ENCODE results near the gene CEP295NL.
A peak's percentile ranks its signal among the peaks of the same experiment; 100 is the strongest.

CEP295NL gene

GRCh38 chr17:78929908-78930775, 27.1 kb upstream of the CEP295NL start:
- Histone ChIP-seq H3K27me3 (ENCODE audit: control insufficient read depth in 1 of 2, insufficient read depth in 1 of 2, low read length in 2 of 2) (no peaks in the 10 kb centered on the region), H4K91ac (ENCODE audit: low read length) (peak overlapping the region; percentile 77), H3K9me3 (ENCODE audit: control insufficient read depth, low read length) (no peaks in the 10 kb centered on the region), H2AFZ (ENCODE audit: low read depth, low read length) (no peak overlapping the region), H2BK5ac (ENCODE audit: low read depth, low read length, poor library complexity, severe bottlenecking) (no peak overlapping the region), H3K4me2 (ENCODE audit: low read length, poor library complexity, severe bottlenecking) (no peak overlapping the region), H3K14ac (ENCODE audit: low read length in 2 of 2) (no peak overlapping the region), H3K18ac (ENCODE audit: low read depth in 1 of 2, low read length in 2 of 2) (no peak overlapping the region), H3K79me1 (replicated peaks; ENCODE audit: low read length, poor library complexity, severe bottlenecking) (no peaks in the 10 kb centered on the region), H3K4me3 (ENCODE audit: insufficient read depth in 1 of 2, low read depth in 1 of 2, low read length in 2 of 2) (no peak overlapping the region), H2BK15ac (ENCODE audit: low read depth, poor library complexity, severe bottlenecking) (no peak overlapping the region), H2BK120ac (ENCODE audit: low read depth, low read length) (no peak overlapping the region), H3K36me3 (ENCODE audit: control insufficient read depth in 1 of 2, insufficient read depth in 2 of 2, low read depth in 1 of 2, low read length in 2 of 2) (no peaks in the 10 kb centered on the region), H2BK12ac (ENCODE audit: low read length in 2 of 2) (peak overlapping the region in 1 of 2 experiments; percentile 89), H3K4me1 (ENCODE audit: control insufficient read depth, insufficient read depth, low read depth, low read length) (peaks cover 36% of the 10 kb centered on the region), H4K8ac (ENCODE audit: low read length) (no peak overlapping the region), H3K27ac (ENCODE audit: low read length, poor library complexity, severe bottlenecking) (no peak overlapping the region), H3K9ac (ENCODE audit: low read length) (no peak overlapping the region), H2AK5ac (ENCODE audit: low read length, severe bottlenecking) (peak overlapping the region; percentile 68), H3K4ac (ENCODE audit: low read depth in 1 of 2, low read length in 2 of 2) (no peak overlapping the region), H3K23ac (ENCODE audit: low read length in 2 of 2) (peak overlapping the region in 1 of 2 experiments; percentile 14)
- WGBS: 88% methylated on average over 31 of the region's 31 CpGs
- no peak for DNase-seq

GRCh38 chr17:78925662-78926555, 22.9 kb upstream of the CEP295NL start:
- H3K4me3 ChIP-seq (ENCODE audit: insufficient read depth in 1 of 2, low read depth in 1 of 2, low read length in 2 of 2): peak overlapping the region; percentile 75 to 77
- peak overlapping the region; percentile 63 for H4K8ac ChIP-seq (ENCODE audit: low read length)
- peak; percentile 55 for DNase-seq
- H3K36me3 ChIP-seq (ENCODE audit: control insufficient read depth in 1 of 2, insufficient read depth in 2 of 2, low read depth in 1 of 2, low read length in 2 of 2): peaks cover 6 to 8% of the 10 kb centered on the region in 2 experiments
- peak overlapping the region; percentile 69 to 91 for H3K18ac ChIP-seq (ENCODE audit: low read depth in 1 of 2, low read length in 2 of 2)
- WGBS: 37% methylated on average over 33 of the region's 33 CpGs
- peak overlapping the region in 1 of 2 experiments; percentile 86 for H3K23ac ChIP-seq (ENCODE audit: low read length in 2 of 2)
- peak overlapping the region; percentile 49 to 66 for H3K4ac ChIP-seq (ENCODE audit: low read depth in 1 of 2, low read length in 2 of 2)
- H3K14ac ChIP-seq (ENCODE audit: low read length in 2 of 2): peak overlapping the region in 1 of 2 experiments; percentile 96
- peak overlapping the region; percentile 91 for H3K4me2 ChIP-seq (ENCODE audit: low read length, poor library complexity, severe bottlenecking)
- H2AFZ ChIP-seq (ENCODE audit: low read depth, low read length): peak overlapping the region; percentile 90
- peak overlapping the region; percentile 91 for H4K91ac ChIP-seq (ENCODE audit: low read length)
- no peaks in the 10 kb centered on the region for H3K27me3 ChIP-seq (ENCODE audit: control insufficient read depth in 1 of 2, insufficient read depth in 1 of 2, low read length in 2 of 2)
- H2BK15ac ChIP-seq (ENCODE audit: low read depth, poor library complexity, severe bottlenecking): peak overlapping the region; percentile 15
- no peaks in the 10 kb centered on the region for H3K9me3 ChIP-seq (ENCODE audit: control insufficient read depth, low read length)
- peaks cover 32% of the 10 kb centered on the region for H3K4me1 ChIP-seq (ENCODE audit: control insufficient read depth, insufficient read depth, low read depth, low read length)
- H2BK120ac ChIP-seq (ENCODE audit: low read depth, low read length): peak overlapping the region; percentile 50
- H3K9ac ChIP-seq (ENCODE audit: low read length): peak overlapping the region; percentile 89
- no peaks in the 10 kb centered on the region for H3K79me1 ChIP-seq (replicated peaks; ENCODE audit: low read length, poor library complexity, severe bottlenecking)
- H3K27ac ChIP-seq (ENCODE audit: low read length, poor library complexity, severe bottlenecking): peak overlapping the region; percentile 53
- peak overlapping the region; percentile 54 for H2AK5ac ChIP-seq (ENCODE audit: low read length, severe bottlenecking)
- peak overlapping the region; percentile 57 for H2BK5ac ChIP-seq (ENCODE audit: low read depth, low read length, poor library complexity, severe bottlenecking)
- H2BK12ac ChIP-seq (ENCODE audit: low read length in 2 of 2): peak overlapping the region in 1 of 2 experiments; percentile 95

GRCh38 chr17:78925234-78925633, 22.2 kb upstream of the CEP295NL start, which contains the start of gene TIMP2:
Gene TIMP2, minus strand, starts transcription at chr17:78925387. Its CDS starts 299 bp downstream, at chr17:78925088.
- Histone ChIP-seq H4K91ac (ENCODE audit: low read length) (peak within 1 kb of the TSS; percentile 91), H3K27ac (ENCODE audit: low read length, poor library complexity, severe bottlenecking) (peak within 1 kb of the TSS; percentile 53), H3K4me3 (ENCODE audit: insufficient read depth in 1 of 2, low read depth in 1 of 2, low read length in 2 of 2) (peak within 1 kb of the TSS; percentile 77 to 98), H4K8ac (ENCODE audit: low read length) (peak within 1 kb of the TSS; percentile 63), H2BK120ac (ENCODE audit: low read depth, low read length) (peak within 1 kb of the TSS; percentile 81), H2AFZ (ENCODE audit: low read depth, low read length) (peak within 1 kb of the TSS; percentile 90), H3K27me3 (ENCODE audit: control insufficient read depth in 1 of 2, insufficient read depth in 1 of 2, low read length in 2 of 2) (no peaks in the 10 kb centered on the region), H2BK12ac (ENCODE audit: low read length in 2 of 2) (peak within 1 kb of the TSS in 1 of 2 experiments; percentile 95), H2AK5ac (ENCODE audit: low read length, severe bottlenecking) (peak within 1 kb of the TSS; percentile 54), H3K18ac (ENCODE audit: low read depth in 1 of 2, low read length in 2 of 2) (peak within 1 kb of the TSS; percentile 69 to 91), H3K36me3 (ENCODE audit: control insufficient read depth in 1 of 2, insufficient read depth in 2 of 2, low read depth in 1 of 2, low read length in 2 of 2) (peaks cover 7 to 10% of the 10 kb centered on the region in 2 experiments), H3K4ac (ENCODE audit: low read depth in 1 of 2, low read length in 2 of 2) (peak within 1 kb of the TSS; percentile 66 to 74), H3K23ac (ENCODE audit: low read length in 2 of 2) (peak within 1 kb of the TSS in 1 of 2 experiments; percentile 86), H3K4me1 (ENCODE audit: control insufficient read depth, insufficient read depth, low read depth, low read length) (peaks cover 38% of the 10 kb centered on the region), H3K9me3 (ENCODE audit: control insufficient read depth, low read length) (no peaks in the 10 kb centered on the region), H3K9ac (ENCODE audit: low read length) (peak within 1 kb of the TSS; percentile 95), H3K79me1 (replicated peaks; ENCODE audit: low read length, poor library complexity, severe bottlenecking) (no peaks in the 10 kb centered on the region), H2BK15ac (ENCODE audit: low read depth, poor library complexity, severe bottlenecking) (peak within 1 kb of the TSS; percentile 15), H2BK5ac (ENCODE audit: low read depth, low read length, poor library complexity, severe bottlenecking) (peak within 1 kb of the TSS; percentile 57), H3K14ac (ENCODE audit: low read length in 2 of 2) (peak within 1 kb of the TSS in 1 of 2 experiments; percentile 96), H3K4me2 (ENCODE audit: low read length, poor library complexity, severe bottlenecking) (peak within 1 kb of the TSS; percentile 91)
- DNase-seq: peak; percentile 86
- WGBS: under 1% methylated on average over 29 of the region's 52 CpGs
